Fibroblast of lung (primary cell): ENCODE results near the gene DPP10. TPM values are rescaled to one million over a fixed set of nuclear protein-coding genes. Genes with fewer than 3 reads are reported as not detected.

Experiments used
- DNase-seq, 2 donors: peaks; one replicate each; pipeline versions ENCODE4 v3.0.0 to v3.0.0-alpha.2; 2010; ENCODE audit warnings: low read depth in 2 of 2
- H2AFZ ChIP-seq: 2 replicates; pipeline ENCODE4 v1.5.1; 2012; ENCODE audit warnings: low read length, control low read depth, inconsistent platforms
- H3K27ac ChIP-seq: 2 replicates; pipeline ENCODE4 v1.5.1; 2011; ENCODE audit warnings: low read length, control low read depth; ENCODE audit not compliant: insufficient read depth
- H3K27me3 ChIP-seq: 2 replicates; pipeline ENCODE4 v1.5.1; 2011; ENCODE audit warnings: mild to moderate bottlenecking, low read length; ENCODE audit not compliant: control insufficient read depth, insufficient read depth
- H3K36me3 ChIP-seq: 2 replicates; pipeline ENCODE4 v1.5.1; 2011; ENCODE audit warnings: low read length; ENCODE audit not compliant: control insufficient read depth, insufficient read depth
- H3K4me1 ChIP-seq: 2 replicates; pipeline ENCODE4 v1.5.1; 2011; ENCODE audit warnings: low read length; ENCODE audit not compliant: control insufficient read depth, insufficient read depth; ENCODE audit errors: extremely low read depth
- H3K4me2 ChIP-seq: 2 replicates; pipeline ENCODE4 v1.5.1; 2011; ENCODE audit warnings: low read length, control low read depth; ENCODE audit not compliant: insufficient read depth; ENCODE audit errors: extremely low read depth
- H3K4me3 ChIP-seq, 4 experiments: fragments of 200-600 bp in 1 of 4; sonication (generic) in 1 of 4; replicated peaks in 1 of 4; 2 replicates each; pipeline ENCODE4 v1.5.1; 2011 to 2016; ENCODE audit warnings: low read length in 4 of 4, low read depth in 3 of 4, mild to moderate bottlenecking in 3 of 4, control low read depth in 2 of 4, inconsistent platforms in 1 of 4, mixed read lengths in 1 of 4; ENCODE audit not compliant: insufficient read depth in 1 of 4; ENCODE audit errors: control extremely low read depth in 1 of 4
- H3K79me2 ChIP-seq: 2 replicates; pipeline ENCODE4 v1.5.1; 2012; ENCODE audit warnings: mild to moderate bottlenecking, low read length, inconsistent platforms; ENCODE audit not compliant: control insufficient read depth, insufficient read depth
- H3K9ac ChIP-seq: 2 replicates; pipeline ENCODE4 v1.5.1; 2011; ENCODE audit warnings: mild to moderate bottlenecking, low read length, control low read depth; ENCODE audit not compliant: insufficient read depth
- H3K9me3 ChIP-seq: 2 replicates; pipeline ENCODE4 v1.5.1; 2012; ENCODE audit warnings: low read depth, low read length; ENCODE audit not compliant: control insufficient read depth, insufficient read depth
- H4K20me1 ChIP-seq: 2 replicates; pipeline ENCODE4 v1.5.1; 2011; ENCODE audit warnings: low read length; ENCODE audit not compliant: control insufficient read depth, insufficient read depth; ENCODE audit errors: extremely low read depth
- CTCF ChIP-seq, 2 donors: IDR thresholded peaks in 1 of 2; conservative IDR thresholded peaks in 1 of 2; 1 replicate in 1 of 2; 2 replicates in 1 of 2; pipeline ENCODE4 v1.5.1; 2011 to 2012; ENCODE audit warnings: low read length in 2 of 2, control low read depth in 1 of 2, inconsistent platforms in 1 of 2, low read depth in 1 of 2, mild to moderate bottlenecking in 1 of 2
- EZH2 ChIP-seq: IDR thresholded peaks from 2 replicates; pipeline ENCODE4 v1.5.1; 2012; ENCODE audit warnings: low read length, control low read depth, mild to moderate bottlenecking; ENCODE audit errors: missing control alignments
- polyA plus RNA-seq, 2 donors: library from polyadenylated mRNA; depleted of rRNA in 1 of 2; stranded (reverse) in 1 of 2; unstranded in 1 of 2; fragments of >200 nt; gene quantifications; 2 replicates each; pipeline ENCODE4 v1.2.1, GENCODE V29; 2011 to 2012; ENCODE audit warnings: missing spikeins in 1 of 2
- total RNA-seq: library from RNA; depleted of rRNA; stranded (reverse); fragments of >200 nt; gene quantifications from 2 replicates; pipeline ENCODE4 v1.2.1, GENCODE V29; 2014

Gene DPP10
- total and polyA plus RNA-seq, 2 donors (not counting 1 experiment from before 2014, with no cell fraction given), result not detected

- Histone ChIP-seq H3K27ac (no peak overlapping the region), H3K36me3 (no peaks in the 10 kb centered on the region), H3K9ac (no peak overlapping the region), H2AFZ (no peak overlapping the region), H3K27me3 (no peaks in the 10 kb centered on the region), H3K4me3 (no peak overlapping the region), H3K79me2 (no peaks in the 10 kb centered on the region), H3K4me2 (no peak overlapping the region), H4K20me1 (no peaks in the 10 kb centered on the region), H3K4me1 (no peaks in the 10 kb centered on the region), H3K9me3 (no peaks in the 10 kb centered on the region)
- TF ChIP-seq CTCF (conservative IDR thresholded peaks at IDR 0.05 in 1 of 2, IDR thresholded peaks at IDR 0.05 in 1 of 2; ENCODE audit: low read depth in 1 of 2, low read length in 2 of 2), result no peak
- TF ChIP-seq EZH2, result no peak
- no peak for DNase-seq
Observed at GRCh38 chr2:115603285-115603684, 1160.8 kb downstream of the DPP10 start.

GRCh38 chr2:115606350-115606749, 1163.9 kb downstream of the DPP10 start:
- Histone ChIP-seq H2AFZ (no peak overlapping the region), H3K27me3 (no peaks in the 10 kb centered on the region), H3K27ac (no peak overlapping the region), H3K4me2 (no peak overlapping the region), H3K36me3 (no peaks in the 10 kb centered on the region), H3K4me3 (no peak overlapping the region), H3K79me2 (no peaks in the 10 kb centered on the region), H3K4me1 (no peaks in the 10 kb centered on the region), H3K9ac (no peak overlapping the region), H4K20me1 (no peaks in the 10 kb centered on the region), H3K9me3 (no peaks in the 10 kb centered on the region)
- DNase-seq, result no peak
- TF ChIP-seq CTCF (conservative IDR thresholded peaks at IDR 0.05 in 1 of 2, IDR thresholded peaks at IDR 0.05 in 1 of 2; ENCODE audit: low read depth in 1 of 2, low read length in 2 of 2), result no peak
- no peak for TF ChIP-seq EZH2

- TF ChIP-seq EZH2, result no peak
- TF ChIP-seq CTCF (conservative IDR thresholded peaks at IDR 0.05 in 1 of 2, IDR thresholded peaks at IDR 0.05 in 1 of 2; ENCODE audit: low read depth in 1 of 2, low read length in 2 of 2), result no peak
- DNase-seq, result no peak
- Histone ChIP-seq H3K9ac (no peak overlapping the region), H3K27ac (no peak overlapping the region), H3K9me3 (no peaks in the 10 kb centered on the region), H2AFZ (no peak overlapping the region), H3K4me1 (no peaks in the 10 kb centered on the region), H3K4me3 (no peak overlapping the region), H4K20me1 (no peaks in the 10 kb centered on the region), H3K4me2 (no peak overlapping the region), H3K79me2 (no peaks in the 10 kb centered on the region), H3K36me3 (no peaks in the 10 kb centered on the region), H3K27me3 (no peaks in the 10 kb centered on the region)
Observed at GRCh38 chr2:115609978-115610377, 1167.5 kb downstream of the DPP10 start.
